RWPE2 (cell line): ENCODE data around the gene TUFT1.
A peak's percentile ranks its signal among the peaks of the same experiment; 100 is the strongest.

ENCODE experiments used
- ATAC-seq: fragments of 200-7000 bp; cut with Tn5 transposase; 3 replicates; pipeline ENCODE4 v1.9.1; 2021; ENCODE audit warnings: low read depth
- DNase-seq: peaks from one replicate; pipeline ENCODE4 v3.0.0-alpha.2; 2020; ENCODE audit warnings: low spot score
- H3K27ac ChIP-seq: fragments of 450-650 bp; 2 replicates; pipeline ENCODE4 v1.5.1; 2017; ENCODE audit warnings: mild to moderate bottlenecking; ENCODE audit not compliant: poor library complexity, severe bottlenecking
- H3K27me3 ChIP-seq: fragments of 250-450 bp; sonication (Bioruptor Pico); 2 replicates; pipeline ENCODE4 v1.5.1; 2021; ENCODE audit warnings: mild to moderate bottlenecking, moderate library complexity; ENCODE audit not compliant: insufficient read depth, poor library complexity, severe bottlenecking
- H3K36me3 ChIP-seq: fragments of 250-450 bp; sonication (Bioruptor Pico); 2 replicates; pipeline ENCODE4 v1.5.1; 2020; ENCODE audit warnings: low read depth, mild to moderate bottlenecking, moderate library complexity
- H3K4me1 ChIP-seq: fragments of 250-450 bp; sonication (Bioruptor Pico); 2 replicates; pipeline ENCODE4 v1.5.1; 2021; ENCODE audit warnings: mild to moderate bottlenecking, moderate library complexity; ENCODE audit not compliant: insufficient read depth, poor library complexity, severe bottlenecking
- H3K4me3 ChIP-seq: fragments of 250-450 bp; sonication (Bioruptor Pico); 2 replicates; pipeline ENCODE4 v1.5.1; 2021; ENCODE audit warnings: mild to moderate bottlenecking, moderate library complexity; ENCODE audit not compliant: severe bottlenecking
- H3K9me3 ChIP-seq: fragments of 250-450 bp; sonication (Bioruptor Pico); 2 replicates; pipeline ENCODE4 v1.5.1; 2021; ENCODE audit warnings: mild to moderate bottlenecking, moderate library complexity; ENCODE audit not compliant: severe bottlenecking
- CTCF ChIP-seq: fragments of 450-650 bp; IDR thresholded peaks from one replicate; pipeline ENCODE4 v1.5.1; 2017; ENCODE audit warnings: mild to moderate bottlenecking, moderate library complexity; ENCODE audit not compliant: poor library complexity, severe bottlenecking

Gene TUFT1

GRCh38 chr1:151540021-151540981, at the start of gene TUFT1:
Gene TUFT1 (plus strand): TSS chr1:151540309. CDS start chr1:151540367, 58 bp downstream.
- Histone ChIP-seq H3K36me3 (peaks cover 52% of the 10 kb centered on the region), H3K4me1 (peaks cover 34% of the 10 kb centered on the region), H3K27me3 (no peaks in the 10 kb centered on the region), H3K27ac (peak within 1 kb of the TSS; percentile 99), H3K4me3 (peak within 1 kb of the TSS; percentile 80), H3K9me3 (no peaks in the 10 kb centered on the region)
- DNase-seq: peak; percentile 97
- peak; percentile 56 for ATAC-seq
- no peak for TF ChIP-seq CTCF

- no peak for ATAC-seq
- H3K4me1 ChIP-seq: peaks cover 16% of the 10 kb centered on the region
- H3K27me3 ChIP-seq: no peaks in the 10 kb centered on the region
These were observed 48.5 kb upstream of the TUFT1 start for GRCh38 chr1:151491641-151492040.

GRCh38 chr1:151492120-151492519, 48.0 kb upstream of the TUFT1 start:
- ATAC-seq (no peak), DNase-seq (no peak)
- H3K4me1 ChIP-seq: peaks cover 16% of the 10 kb centered on the region
- H3K27ac ChIP-seq: no peak overlapping the region
- no peaks in the 10 kb centered on the region for H3K36me3 ChIP-seq
- H3K27me3 ChIP-seq: no peaks in the 10 kb centered on the region
- TF ChIP-seq CTCF: no peak
- no peak overlapping the region for H3K4me3 ChIP-seq
- H3K9me3 ChIP-seq: no peaks in the 10 kb centered on the region

More at GRCh38 chr1:151491641-151492040, 48.5 kb upstream of the TUFT1 start:
- H3K27ac ChIP-seq: no peak overlapping the region
- no peaks in the 10 kb centered on the region for H3K36me3 ChIP-seq
- TF ChIP-seq CTCF: no peak
- no peak for DNase-seq
- H3K9me3 ChIP-seq: no peaks in the 10 kb centered on the region
- no peak overlapping the region for H3K4me3 ChIP-seq

- no peaks in the 10 kb centered on the region for H3K36me3 ChIP-seq
- H3K9me3 ChIP-seq: no peaks in the 10 kb centered on the region
- no peak for TF ChIP-seq CTCF
- no peak overlapping the region for H3K27ac ChIP-seq
- H3K27me3 ChIP-seq: no peaks in the 10 kb centered on the region
- no peak for ATAC-seq
- peaks cover 16% of the 10 kb centered on the region for H3K4me1 ChIP-seq
- no peak overlapping the region for H3K4me3 ChIP-seq
- no peak for DNase-seq
These were observed 47.1 kb upstream of the TUFT1 start for GRCh38 chr1:151493042-151493441.
